Hepatocyte (in vitro differentiated cells): ENCODE results near the gene ZNF284. TPM values are rescaled to one million over a fixed set of nuclear protein-coding genes. Genes with fewer than 3 reads are reported as not detected.

ENCODE experiments used
- DNase-seq: peaks from one replicate; pipeline ENCODE4 v3.0.0-alpha.2; 2016; ENCODE audit warnings: low spot score
- H2AFZ ChIP-seq: fragments of 200-600 bp; sonication (generic); 2 replicates; pipeline ENCODE4 v1.6.0; 2016; ENCODE audit warnings: antibody characterized with exemption, mild to moderate bottlenecking
- H3K27ac ChIP-seq: fragments of 200-600 bp; sonication (generic); 2 replicates; pipeline ENCODE4 v1.5.1; 2016; ENCODE audit warnings: mild to moderate bottlenecking
- H3K27me3 ChIP-seq: fragments of 200-600 bp; sonication (generic); 2 replicates; pipeline ENCODE4 v1.6.1; 2016
- H3K36me3 ChIP-seq: fragments of 200-600 bp; sonication (generic); replicated peaks from 2 replicates; pipeline ENCODE4 v1.5.1; 2016; ENCODE audit warnings: low read depth; ENCODE audit not compliant: insufficient read depth
- H3K4me1 ChIP-seq: fragments of 200-600 bp; sonication (generic); 2 replicates; pipeline ENCODE4 v1.5.1; 2016; ENCODE audit warnings: mild to moderate bottlenecking, moderate library complexity; ENCODE audit not compliant: insufficient read depth
- H3K4me2 ChIP-seq: fragments of 200-600 bp; sonication (generic); 2 replicates; pipeline ENCODE4 v1.6.0; 2016
- H3K4me3 ChIP-seq: fragments of 200-600 bp; sonication (generic); 2 replicates; pipeline ENCODE4 v1.5.1; 2016; ENCODE audit warnings: mild to moderate bottlenecking
- H3K79me2 ChIP-seq: fragments of 200-600 bp; sonication (generic); 2 replicates; pipeline ENCODE4 v1.6.0; 2017; ENCODE audit warnings: mild to moderate bottlenecking
- H3K9me2 ChIP-seq: fragments of 200-600 bp; sonication (generic); replicated peaks from 2 replicates; pipeline ENCODE4 v1.6.0; 2017; ENCODE audit warnings: mild to moderate bottlenecking; ENCODE audit not compliant: insufficient read depth
- H3K9me3 ChIP-seq: fragments of 200-600 bp; sonication (generic); 2 replicates; pipeline ENCODE4 v1.5.1; 2016; ENCODE audit warnings: low read depth, mild to moderate bottlenecking
- H4K20me1 ChIP-seq: fragments of 200-600 bp; sonication (generic); 2 replicates; pipeline ENCODE4 v1.6.0; 2016; ENCODE audit warnings: mild to moderate bottlenecking; ENCODE audit not compliant: insufficient read depth, poor library complexity, severe bottlenecking
- EZH2 ChIP-seq: fragments of 200-600 bp; sonication (generic); IDR thresholded peaks from 2 replicates; pipeline ENCODE4 v1.6.1; 2016; ENCODE audit warnings: antibody characterized with exemption, mild to moderate bottlenecking, borderline replicate concordance
- EZH2phosphoT487 ChIP-seq: fragments of 200-600 bp; sonication (generic); IDR thresholded peaks from one replicate; pipeline ENCODE4 v1.6.1; 2018; ENCODE audit warnings: antibody characterized with exemption, mild to moderate bottlenecking, low read depth, moderate library complexity; ENCODE audit not compliant: unreplicated experiment, severe bottlenecking
- WGBS: methylation state at CpG from one replicate; pipeline ENCODE4 v1.1.6; 2016; ENCODE audit warnings: low lambda C conversion rate; ENCODE audit errors: missing lambda C conversion rate; 5-methylcytosine and 5-hydroxymethylcytosine counted together
- polyA plus RNA-seq: library from polyadenylated mRNA; unstranded; fragments of >200 nt; fragmentation: Nextera tagmentation; extraction: Ambion mirVana; gene quantifications from 2 replicates; pipeline ENCODE4 v1.2.1, GENCODE V29; 2016
- total RNA-seq: library from RNA; depleted of rRNA; stranded (reverse); fragments of >200 nt; gene quantifications from 2 replicates; pipeline ENCODE4 v1.2.3, GENCODE V29; 2014
- TF ChIP-seq, protein P1 (sequence below): fragments of 200-600 bp; sonication (generic); IDR thresholded peaks from 2 replicates; pipeline ENCODE4 v1.5.1; 2016; ENCODE audit warnings: antibody characterized with exemption, mild to moderate bottlenecking; ENCODE audit not compliant: poor library complexity

ZNF284 gene
- total and polyA plus RNA-seq, 2 experiments from 2014 or later, result 0.87 to 2.9 TPM

DNA sequence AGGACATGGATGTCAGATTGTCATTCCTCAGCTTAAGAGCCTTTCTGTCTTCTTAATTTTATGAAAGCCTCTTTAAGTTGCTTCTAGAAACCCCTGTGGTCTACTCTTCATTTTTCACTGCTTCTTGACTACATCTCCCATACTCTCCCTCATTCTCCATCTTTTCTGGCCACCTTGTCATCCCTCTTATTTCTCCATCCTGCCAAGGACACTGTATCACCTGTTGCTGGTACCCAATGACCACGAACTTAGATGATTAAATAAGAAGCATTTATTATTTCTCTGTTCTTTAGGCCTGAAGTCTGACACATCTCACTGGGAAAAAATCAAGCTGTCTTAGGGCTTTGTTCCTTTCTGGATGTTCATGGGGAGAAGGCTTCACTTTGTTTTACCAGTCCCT lies 10.9 kb upstream of the ZNF284 start:
- DNase-seq, result no peak
- Histone ChIP-seq H3K4me1 (no peaks in the 10 kb centered on the region), H3K4me3 (no peak overlapping the region), H3K27ac (no peak overlapping the region), H3K36me3 (peaks cover 9% of the 10 kb centered on the region), H3K27me3 (no peaks in the 10 kb centered on the region), H3K4me2 (no peak overlapping the region), H3K9me2 (no peaks in the 10 kb centered on the region), H3K79me2 (no peaks in the 10 kb centered on the region), H2AFZ (no peak overlapping the region), H3K9me3 (peaks cover 5% of the 10 kb centered on the region), H4K20me1 (no peaks in the 10 kb centered on the region)
- WGBS, result 91% methylated on average over 1 of the region's 1 CpG
- TF ChIP-seq, protein P1, sequence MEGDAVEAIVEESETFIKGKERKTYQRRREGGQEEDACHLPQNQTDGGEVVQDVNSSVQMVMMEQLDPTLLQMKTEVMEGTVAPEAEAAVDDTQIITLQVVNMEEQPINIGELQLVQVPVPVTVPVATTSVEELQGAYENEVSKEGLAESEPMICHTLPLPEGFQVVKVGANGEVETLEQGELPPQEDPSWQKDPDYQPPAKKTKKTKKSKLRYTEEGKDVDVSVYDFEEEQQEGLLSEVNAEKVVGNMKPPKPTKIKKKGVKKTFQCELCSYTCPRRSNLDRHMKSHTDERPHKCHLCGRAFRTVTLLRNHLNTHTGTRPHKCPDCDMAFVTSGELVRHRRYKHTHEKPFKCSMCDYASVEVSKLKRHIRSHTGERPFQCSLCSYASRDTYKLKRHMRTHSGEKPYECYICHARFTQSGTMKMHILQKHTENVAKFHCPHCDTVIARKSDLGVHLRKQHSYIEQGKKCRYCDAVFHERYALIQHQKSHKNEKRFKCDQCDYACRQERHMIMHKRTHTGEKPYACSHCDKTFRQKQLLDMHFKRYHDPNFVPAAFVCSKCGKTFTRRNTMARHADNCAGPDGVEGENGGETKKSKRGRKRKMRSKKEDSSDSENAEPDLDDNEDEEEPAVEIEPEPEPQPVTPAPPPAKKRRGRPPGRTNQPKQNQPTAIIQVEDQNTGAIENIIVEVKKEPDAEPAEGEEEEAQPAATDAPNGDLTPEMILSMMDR, result no peak
- TF ChIP-seq EZH2 (no peak), EZH2phosphoT487 (no peak)

GRCh38 chr19:44066305-44066704 lies 5.7 kb upstream of the ZNF284 start:
- no peak overlapping the region for H3K27ac ChIP-seq
- peaks cover 11% of the 10 kb centered on the region for H3K9me3 ChIP-seq
- no peak overlapping the region for H2AFZ ChIP-seq
- no peak overlapping the region for H3K4me3 ChIP-seq
- H3K9me2 ChIP-seq, result no peaks in the 10 kb centered on the region
- WGBS, result 67% methylated on average over 3 of the region's 3 CpGs
- DNase-seq, result no peak
- no peak overlapping the region for H3K4me2 ChIP-seq
- H3K27me3 ChIP-seq, result no peaks in the 10 kb centered on the region
- no peaks in the 10 kb centered on the region for H4K20me1 ChIP-seq
- H3K36me3 ChIP-seq, result peaks cover 20% of the 10 kb centered on the region
- H3K79me2 ChIP-seq, result no peaks in the 10 kb centered on the region
- TF ChIP-seq EZH2 (no peak), EZH2phosphoT487 (no peak)
- TF ChIP-seq, protein P1, result no peak
- no peaks in the 10 kb centered on the region for H3K4me1 ChIP-seq

GRCh38 chr19:44069415-44069814 lies 2.5 kb upstream of the ZNF284 start:
- Histone ChIP-seq H3K4me1 (peaks cover 5% of the 10 kb centered on the region), H4K20me1 (no peaks in the 10 kb centered on the region), H3K9me2 (no peaks in the 10 kb centered on the region), H3K79me2 (peaks cover 18% of the 10 kb centered on the region), H2AFZ (no peak overlapping the region), H3K4me2 (no peak overlapping the region), H3K9me3 (peaks cover 11% of the 10 kb centered on the region), H3K36me3 (peaks cover 14% of the 10 kb centered on the region), H3K27me3 (no peaks in the 10 kb centered on the region), H3K4me3 (no peak overlapping the region), H3K27ac (no peak overlapping the region)
- DNase-seq, result no peak
- TF ChIP-seq EZH2 (no peak), EZH2phosphoT487 (no peak)
- TF ChIP-seq, protein P1, result no peak
- WGBS, result 100% methylated on average over 1 of the region's 1 CpG
